Esophagus squamous epithelium (tissue), 5 donors: ENCODE measurements around the gene PGRMC1. TPM values are rescaled to one million over a fixed set of nuclear protein-coding genes. Genes with fewer than 3 reads are reported as not detected.

Experiments
- DNase-seq: peaks from one replicate; lab custom pipeline; 2025; lab: John Stamatoyannopoulos, UW
- H3K27ac ChIP-seq, 4 donors: fragments of 200-600 bp; sonication (generic); one replicate each; pipeline ENCODE4 v1.5.1; 2016 to 2019; ENCODE audit warnings: mild to moderate bottlenecking in 1 of 4
- H3K27me3 ChIP-seq, 4 donors: fragments of 200-600 bp; sonication (generic); 1 replicate in 3 of 4; 2 replicates in 1 of 4; pipeline versions ENCODE4 v1.5.1 to v1.6.0; 2017 to 2021; ENCODE audit warnings: antibody characterized with exemption in 1 of 4
- H3K36me3 ChIP-seq, 3 donors: fragments of 200-600 bp; sonication (generic); one replicate each; pipeline ENCODE4 v1.5.1; 2016 to 2019
- H3K4me1 ChIP-seq, 3 donors: fragments of 200-600 bp; sonication (generic); one replicate each; pipeline ENCODE4 v1.5.1; 2017 to 2019
- H3K4me3 ChIP-seq, 4 donors: fragments of 200-600 bp; sonication (generic); 1 replicate in 3 of 4; 2 replicates in 1 of 4; pipeline ENCODE4 v1.5.1; 2016 to 2019; ENCODE audit warnings: mild to moderate bottlenecking in 2 of 4, moderate library complexity in 1 of 4
- H3K9me3 ChIP-seq, 3 donors: fragments of 200-600 bp; sonication (generic); one replicate each; pipeline ENCODE4 v1.5.1; 2016 to 2019
- CTCF ChIP-seq, 6 experiments: fragments of 450-650 bp in 4 of 6; fragments of 200-600 bp in 2 of 6; sonication (generic) in 2 of 6; IDR thresholded peaks; one replicate each; pipeline ENCODE4 v1.5.1; 2016 to 2019; ENCODE audit warnings: antibody characterized with exemption in 6 of 6, mild to moderate bottlenecking in 4 of 6, moderate library complexity in 4 of 6
- POLR2A ChIP-seq, 4 donors: fragments of 450-650 bp; IDR thresholded peaks; one replicate each; pipeline ENCODE4 v1.6.1; 2017; ENCODE audit warnings: antibody characterized with exemption in 4 of 4, mild to moderate bottlenecking in 4 of 4, moderate library complexity in 3 of 4
- WGBS, 2 donors: methylation state at CpG; one replicate each; pipeline ENCODE4 v1.1.5; 2018; 5-methylcytosine and 5-hydroxymethylcytosine counted together
- intact Hi-C: fragments of 100-400 bp; cut with DNase I; formaldehyde crosslinking; loops from one replicate; pipeline ENCODE4 v1.15.0; 2022
- total RNA-seq, 4 donors: library from RNA; depleted of rRNA; stranded (reverse); fragments of >200 nt; gene quantifications; one replicate each; pipeline ENCODE4 v1.1.0, GENCODE V29; 2016
- donor health status: DM: yes; HTN: yes; CAD: no.

The PGRMC1 gene
- total RNA-seq, 4 donors from 2014 or later: 50.5 to 105 (median 68.3) TPM

DNA sequence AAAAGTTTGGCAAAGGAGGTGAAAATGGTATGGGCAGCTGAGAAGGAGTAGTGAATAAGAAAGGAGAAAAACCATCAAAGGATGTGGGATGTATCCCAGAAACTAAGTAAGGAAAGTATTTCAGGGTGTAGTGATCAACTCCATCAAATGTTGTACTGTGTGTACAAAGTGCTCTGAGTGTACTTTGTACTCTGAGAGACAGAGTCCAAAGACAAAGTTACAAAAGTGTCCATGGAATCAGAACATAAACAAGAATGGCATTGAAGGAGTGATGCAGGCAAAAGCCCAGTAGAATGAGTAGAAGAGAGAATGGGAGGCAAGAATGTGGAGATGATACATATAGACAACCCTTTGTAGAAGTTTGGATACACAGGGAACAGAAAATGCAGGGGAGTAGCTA lies 12.3 kb upstream of the PGRMC1 start:
- H3K4me3 ChIP-seq: no peak overlapping the region
- no peaks in the 10 kb centered on the region for H3K4me1 ChIP-seq
- no peaks in the 10 kb centered on the region for H3K9me3 ChIP-seq
- no peak overlapping the region for H3K27ac ChIP-seq
- DNase-seq: no peak
- TF ChIP-seq CTCF (IDR thresholded peaks at IDR 0.05) (no peak), POLR2A (IDR thresholded peaks at IDR 0.05) (no peak)
- no peaks in the 10 kb centered on the region for H3K36me3 ChIP-seq
- no peaks in the 10 kb centered on the region for H3K27me3 ChIP-seq
- intact Hi-C loops: no loop called here

- H3K9me3 ChIP-seq: no peaks in the 10 kb centered on the region
- DNase-seq: no peak
- TF ChIP-seq POLR2A (IDR thresholded peaks at IDR 0.05) (no peak), CTCF (IDR thresholded peaks at IDR 0.05) (no peak)
- H3K27me3 ChIP-seq: no peaks in the 10 kb centered on the region
- no peaks in the 10 kb centered on the region for H3K36me3 ChIP-seq
- no peak overlapping the region for H3K27ac ChIP-seq
- no peak overlapping the region for H3K4me3 ChIP-seq
- no peaks in the 10 kb centered on the region for H3K4me1 ChIP-seq
- intact Hi-C loops: no loop called here
- 0 to 28% methylated on average over 2 to 3 of the region's 3 CpGs for WGBS, 2 donors
Observed at GRCh38 chrX:119226446-119226845, 9.6 kb upstream of the PGRMC1 start.

DNA sequence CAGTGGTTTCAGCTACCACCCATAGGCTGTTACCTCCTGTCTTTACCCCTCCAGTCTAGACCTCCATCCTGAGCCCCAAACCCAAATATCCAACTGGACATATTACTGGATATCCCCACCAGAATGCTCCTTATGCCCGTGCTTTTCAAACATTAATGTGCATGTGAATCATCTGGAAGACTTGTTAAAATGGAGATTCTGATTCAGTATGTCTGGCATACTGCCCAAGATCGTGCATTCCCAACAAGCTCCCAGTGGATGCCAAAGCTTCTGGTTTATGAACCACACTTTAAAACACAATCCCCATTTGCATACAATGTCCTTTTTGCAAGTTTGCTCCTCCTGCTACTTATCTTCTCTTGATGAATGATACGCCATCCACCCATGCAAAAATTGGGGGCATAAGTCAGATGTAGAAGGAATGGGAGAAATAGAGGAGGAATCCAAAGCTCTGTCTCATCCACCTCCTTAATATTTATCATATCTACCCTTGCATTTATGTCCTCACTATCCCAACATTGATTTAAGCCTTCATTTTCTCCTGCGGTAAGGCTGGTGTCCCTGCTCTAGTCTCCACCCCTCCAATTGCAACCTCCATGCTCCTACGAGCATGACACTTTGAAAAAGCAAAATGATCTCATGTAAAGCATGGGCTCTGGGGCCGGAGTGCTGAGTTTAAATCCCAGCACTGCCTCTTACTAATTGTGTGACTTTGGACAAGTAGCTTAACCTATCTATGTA lies 7.4 kb upstream of the PGRMC1 start:
- 67 to 68% methylated on average over 6 of the region's 6 CpGs for WGBS, 2 donors
- DNase-seq: no peak
- Histone ChIP-seq H3K9me3 (no peaks in the 10 kb centered on the region), H3K4me3 (no peak overlapping the region), H3K36me3 (no peaks in the 10 kb centered on the region), H3K4me1 (no peaks in the 10 kb centered on the region), H3K27ac (no peak overlapping the region), H3K27me3 (no peaks in the 10 kb centered on the region)
- TF ChIP-seq POLR2A (IDR thresholded peaks at IDR 0.05) (no peak), CTCF (IDR thresholded peaks at IDR 0.05) (no peak)
- intact Hi-C loops: no loop called here

- intact Hi-C loops: no loop called here
Observed at GRCh38 chrX:119229253-119229615, 6.9 kb upstream of the PGRMC1 start.

GRCh38 chrX:119230850-119231249 lies 5.2 kb upstream of the PGRMC1 start:
- intact Hi-C loops: no loop called here
- Histone ChIP-seq H3K36me3 (no peaks in the 10 kb centered on the region), H3K4me3 (no peak overlapping the region), H3K9me3 (no peaks in the 10 kb centered on the region), H3K4me1 (peaks cover 0 to 4% (median 0%) of the 10 kb centered on the region in 3 donors), H3K27ac (no peak overlapping the region), H3K27me3 (no peaks in the 10 kb centered on the region)
- no peak for TF ChIP-seq POLR2A (IDR thresholded peaks at IDR 0.05)
- TF ChIP-seq CTCF (IDR thresholded peaks at IDR 0.05): no peak
- DNase-seq: no peak
- WGBS, 2 donors: 47 to 75% methylated on average over 2 of the region's 2 CpGs

More at GRCh38 chrX:119229253-119229615, 6.9 kb upstream of the PGRMC1 start:
- no peaks in the 10 kb centered on the region for H3K4me1 ChIP-seq
- no peaks in the 10 kb centered on the region for H3K36me3 ChIP-seq
- no peak overlapping the region for H3K27ac ChIP-seq
- H3K4me3 ChIP-seq: no peak overlapping the region
- TF ChIP-seq CTCF (IDR thresholded peaks at IDR 0.05): no peak
- no peak for TF ChIP-seq POLR2A (IDR thresholded peaks at IDR 0.05)
- DNase-seq: no peak
- no peaks in the 10 kb centered on the region for H3K27me3 ChIP-seq
- H3K9me3 ChIP-seq: no peaks in the 10 kb centered on the region
